GM21390 (cell line): ENCODE results near the gene KLHL9.

Source experiments
- ATAC-seq: cut with Tn5 transposase; IDR thresholded peaks from one replicate; pipeline ENCODE4 v1.9.1; 2021; ENCODE audit not compliant: unreplicated experiment

KLHL9 gene

DNA sequence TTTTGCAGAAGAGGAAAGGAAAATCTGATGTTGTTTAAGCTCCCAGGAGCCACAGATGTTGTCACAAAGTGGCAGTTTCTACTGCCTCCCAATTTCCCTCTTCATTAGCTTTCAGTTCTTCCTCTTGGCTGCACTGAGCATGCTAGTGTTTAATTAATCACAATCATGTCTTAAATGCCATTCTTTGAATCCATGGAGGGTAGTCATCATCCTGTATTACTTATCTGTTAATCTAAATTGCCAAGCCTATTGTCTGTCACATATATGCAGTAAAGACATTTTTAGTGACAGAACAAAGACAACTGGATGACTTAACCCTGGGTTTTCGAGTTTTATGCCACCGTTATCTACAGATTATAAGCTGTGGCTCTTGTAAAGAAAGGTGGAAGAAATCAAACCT is 14.7 kb downstream of the KLHL9 start:
- ATAC-seq = no peak

- peak; percentile 72 for ATAC-seq
These were observed 17.0 kb downstream of the KLHL9 start for GRCh38 chr9:21317956-21318923.

- no peak for ATAC-seq
These were observed 18.3 kb downstream of the KLHL9 start for GRCh38 chr9:21316860-21317259.

GRCh38 chr9:21316032-21316842 is 19.0 kb downstream of the KLHL9 start:
- ATAC-seq = no peak

DNA sequence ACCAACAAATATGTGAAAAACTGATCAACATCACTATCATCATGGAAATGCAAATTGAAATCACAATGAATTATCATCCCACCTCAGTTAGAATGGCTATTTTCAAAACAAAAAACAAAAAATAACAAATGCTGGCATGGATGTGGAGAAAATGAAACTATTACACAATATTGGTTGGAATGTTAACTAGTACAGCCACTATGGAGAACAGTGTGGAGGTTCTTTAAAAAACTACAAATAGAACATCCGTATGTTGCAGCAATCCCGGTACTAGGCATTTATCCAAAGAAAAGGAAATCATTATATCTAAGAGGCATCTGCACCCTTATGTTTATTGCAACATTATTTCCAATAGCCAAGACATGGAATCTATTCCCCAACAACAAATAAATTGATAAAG is 21.1 kb downstream of the KLHL9 start:
- no peak for ATAC-seq

GRCh38 chr9:21311889-21312288 is 23.3 kb downstream of the KLHL9 start:
- ATAC-seq = no peak

GRCh38 chr9:21305213-21305612 is 30.0 kb downstream of the KLHL9 start, which contains the start of gene IFNA5:
IFNA5 (minus strand) TSS chr9:21305313; CDS start chr9:21305256, 57 bp downstream.
- no peak for ATAC-seq

- no peak for ATAC-seq
These were observed 39.2 kb downstream of the KLHL9 start for GRCh38 chr9:21295992-21296391.

DNA sequence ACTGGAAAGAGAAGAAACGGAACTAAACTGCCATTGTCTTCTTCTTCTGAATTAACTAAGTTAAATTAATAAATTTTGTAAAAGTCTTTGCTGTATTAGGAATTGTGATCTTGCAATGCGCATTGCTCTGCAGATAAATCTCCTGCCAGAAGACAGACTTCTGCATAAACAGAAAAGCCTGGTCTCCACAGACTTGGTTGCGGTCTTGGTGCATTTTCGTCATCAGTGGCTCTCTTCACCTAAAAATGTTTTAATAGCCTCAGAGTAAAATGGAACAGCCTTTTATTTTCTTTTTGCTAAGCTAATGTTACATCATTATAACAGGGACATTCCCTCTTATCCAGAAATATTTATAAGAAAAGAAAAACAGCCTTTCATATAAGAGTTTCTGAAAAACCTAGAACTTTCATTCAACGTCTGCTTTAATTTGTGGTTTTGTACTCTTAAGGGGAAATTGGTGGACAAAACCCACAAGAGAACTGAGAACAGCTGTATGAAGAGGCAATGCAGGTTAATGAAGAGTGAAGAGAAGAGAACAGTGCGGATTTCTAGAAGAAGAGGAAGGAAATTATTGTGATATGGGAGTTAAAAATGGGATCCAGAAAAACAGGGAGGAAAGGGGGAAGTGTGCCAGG is 40.2 kb downstream of the KLHL9 start:
- no peak for ATAC-seq

GRCh38 chr9:21294364-21294774 is 40.8 kb downstream of the KLHL9 start:
- ATAC-seq = no peak

DNA sequence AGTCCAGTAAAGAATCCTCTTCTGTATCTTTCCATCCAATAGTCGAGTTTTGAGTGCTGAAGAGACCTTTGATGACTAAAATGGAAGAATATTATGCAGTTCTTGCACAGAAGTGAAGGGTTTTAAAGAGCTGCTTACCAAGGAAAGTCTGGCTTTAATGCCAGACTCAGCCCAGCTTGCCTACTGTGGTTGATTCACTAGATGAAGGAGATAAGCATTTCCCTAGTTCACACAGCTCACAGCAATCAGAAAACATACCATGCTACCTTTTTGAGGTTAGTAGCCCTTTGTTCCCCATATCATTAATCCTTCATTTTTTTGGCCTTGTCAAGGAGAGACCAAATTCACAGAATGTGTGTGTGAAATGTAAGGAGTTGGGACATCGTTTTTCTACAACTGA is 45.4 kb downstream of the KLHL9 start:
- no peak for ATAC-seq

DNA sequence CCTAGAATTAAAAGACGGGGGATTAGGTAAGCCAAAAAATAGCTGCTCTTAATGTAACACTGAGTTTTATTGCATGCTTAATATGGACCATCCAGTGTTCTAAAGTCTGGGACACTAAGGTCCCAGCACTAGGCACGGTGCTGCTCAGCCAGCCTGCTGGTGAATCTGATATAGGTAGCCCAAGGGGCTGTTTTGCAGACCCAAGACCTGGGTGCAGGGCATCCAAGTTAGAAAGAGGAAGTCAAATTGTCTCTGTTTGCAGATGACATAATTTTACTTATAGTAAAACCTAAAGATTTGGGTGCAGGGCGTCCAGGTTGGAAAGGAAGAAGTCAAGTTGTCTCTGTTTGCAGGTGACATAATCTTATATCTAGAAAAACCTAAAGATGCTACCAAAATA is 47.9 kb downstream of the KLHL9 start:
- no peak for ATAC-seq

GRCh38 chr9:21286659-21287058 is 48.5 kb downstream of the KLHL9 start:
- no peak for ATAC-seq

- no peak for ATAC-seq
These were observed 49.1 kb downstream of the KLHL9 start for GRCh38 chr9:21286099-21286498.

DNA sequence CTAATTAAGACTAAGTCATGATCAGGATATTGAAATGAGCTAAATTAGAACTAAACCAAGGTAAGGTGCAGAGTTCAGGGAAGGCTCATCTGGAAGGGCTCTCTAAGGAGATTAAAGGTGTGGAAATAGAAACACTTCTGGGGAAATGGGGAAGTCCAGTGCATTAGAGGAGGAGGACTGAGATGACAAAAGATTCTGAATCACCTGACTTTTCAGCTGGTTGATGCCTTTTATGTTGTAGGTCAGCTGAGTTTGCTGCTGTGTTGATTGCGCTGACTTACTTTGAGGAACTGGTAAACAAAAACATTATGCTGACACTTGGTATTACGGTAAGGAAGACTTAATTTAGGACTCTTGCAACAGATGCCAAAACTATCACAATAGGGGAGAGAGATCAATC is 53.9 kb downstream of the KLHL9 start:
- no peak for ATAC-seq
